HG03521 (cell line): ENCODE measurements around the gene IGSF9B.
"Not testable (repeated sequence)": the region's sequence is repeated elsewhere in the genome, so short reads cannot be mapped to it uniquely, and the experiment has no call there.

Source experiments
- ATAC-seq: cut with Tn5 transposase; IDR thresholded peaks from one replicate; pipeline ENCODE4 v1.9.1; 2021; ENCODE audit warnings: mild to moderate bottlenecking, moderate library complexity; ENCODE audit not compliant: unreplicated experiment

Gene IGSF9B, protein sequence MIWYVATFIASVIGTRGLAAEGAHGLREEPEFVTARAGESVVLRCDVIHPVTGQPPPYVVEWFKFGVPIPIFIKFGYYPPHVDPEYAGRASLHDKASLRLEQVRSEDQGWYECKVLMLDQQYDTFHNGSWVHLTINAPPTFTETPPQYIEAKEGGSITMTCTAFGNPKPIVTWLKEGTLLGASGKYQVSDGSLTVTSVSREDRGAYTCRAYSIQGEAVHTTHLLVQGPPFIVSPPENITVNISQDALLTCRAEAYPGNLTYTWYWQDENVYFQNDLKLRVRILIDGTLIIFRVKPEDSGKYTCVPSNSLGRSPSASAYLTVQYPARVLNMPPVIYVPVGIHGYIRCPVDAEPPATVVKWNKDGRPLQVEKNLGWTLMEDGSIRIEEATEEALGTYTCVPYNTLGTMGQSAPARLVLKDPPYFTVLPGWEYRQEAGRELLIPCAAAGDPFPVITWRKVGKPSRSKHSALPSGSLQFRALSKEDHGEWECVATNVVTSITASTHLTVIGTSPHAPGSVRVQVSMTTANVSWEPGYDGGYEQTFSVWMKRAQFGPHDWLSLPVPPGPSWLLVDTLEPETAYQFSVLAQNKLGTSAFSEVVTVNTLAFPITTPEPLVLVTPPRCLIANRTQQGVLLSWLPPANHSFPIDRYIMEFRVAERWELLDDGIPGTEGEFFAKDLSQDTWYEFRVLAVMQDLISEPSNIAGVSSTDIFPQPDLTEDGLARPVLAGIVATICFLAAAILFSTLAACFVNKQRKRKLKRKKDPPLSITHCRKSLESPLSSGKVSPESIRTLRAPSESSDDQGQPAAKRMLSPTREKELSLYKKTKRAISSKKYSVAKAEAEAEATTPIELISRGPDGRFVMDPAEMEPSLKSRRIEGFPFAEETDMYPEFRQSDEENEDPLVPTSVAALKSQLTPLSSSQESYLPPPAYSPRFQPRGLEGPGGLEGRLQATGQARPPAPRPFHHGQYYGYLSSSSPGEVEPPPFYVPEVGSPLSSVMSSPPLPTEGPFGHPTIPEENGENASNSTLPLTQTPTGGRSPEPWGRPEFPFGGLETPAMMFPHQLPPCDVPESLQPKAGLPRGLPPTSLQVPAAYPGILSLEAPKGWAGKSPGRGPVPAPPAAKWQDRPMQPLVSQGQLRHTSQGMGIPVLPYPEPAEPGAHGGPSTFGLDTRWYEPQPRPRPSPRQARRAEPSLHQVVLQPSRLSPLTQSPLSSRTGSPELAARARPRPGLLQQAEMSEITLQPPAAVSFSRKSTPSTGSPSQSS (N-terminal part only)

DNA sequence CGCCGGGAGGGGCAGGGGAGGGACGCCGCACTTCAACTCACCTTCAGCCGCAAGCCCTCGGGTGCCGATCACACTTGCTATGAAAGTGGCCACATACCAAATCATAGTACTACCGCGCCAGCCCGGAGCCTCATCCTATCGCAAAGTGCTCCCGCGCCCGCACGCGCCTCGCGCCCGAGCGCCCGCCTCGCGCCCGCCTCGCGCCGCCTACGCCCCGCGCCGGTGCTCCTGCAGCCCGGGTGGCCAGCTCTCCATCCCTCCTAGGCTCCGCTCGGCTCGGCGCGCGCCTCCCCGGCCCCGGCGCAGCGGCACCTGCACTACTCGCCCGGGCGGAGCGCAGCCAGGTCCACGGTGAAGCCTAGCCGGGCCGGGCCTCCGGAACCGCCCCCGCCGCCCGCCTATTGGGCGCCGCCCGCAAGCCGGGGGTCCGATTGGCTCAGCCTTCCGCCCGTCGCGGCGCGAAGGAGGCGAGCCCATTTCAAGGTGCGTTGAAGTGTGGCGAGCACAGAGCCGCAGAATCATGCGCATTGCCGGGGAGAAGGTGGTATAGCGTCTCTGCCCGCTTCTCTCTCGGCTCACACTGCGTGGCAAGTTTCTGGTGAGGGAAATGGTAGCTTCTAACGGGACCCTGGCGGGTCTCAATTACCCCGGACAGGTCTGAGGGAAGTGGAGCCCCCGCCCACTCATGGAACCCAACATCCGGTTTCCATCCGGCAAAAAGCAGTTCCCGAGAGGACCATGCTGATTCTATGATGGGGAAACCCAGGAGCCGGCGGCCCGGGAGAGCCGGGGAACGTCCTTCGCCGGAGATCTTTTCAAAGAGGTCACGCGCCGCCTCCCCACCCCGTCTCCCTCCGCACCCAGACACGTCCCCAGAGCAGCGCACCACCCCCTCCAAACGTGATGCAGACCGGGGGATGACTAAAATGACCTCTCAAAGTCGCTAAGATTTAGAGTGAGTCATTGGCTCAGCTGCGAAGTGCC lies at the start of gene IGSF9B:
IGSF9B (minus strand) TSS at position 319 of the 984 bp plus-strand sequence; CDS start at position 105, 214 bp downstream.
- peak; percentile 99 for ATAC-seq

DNA sequence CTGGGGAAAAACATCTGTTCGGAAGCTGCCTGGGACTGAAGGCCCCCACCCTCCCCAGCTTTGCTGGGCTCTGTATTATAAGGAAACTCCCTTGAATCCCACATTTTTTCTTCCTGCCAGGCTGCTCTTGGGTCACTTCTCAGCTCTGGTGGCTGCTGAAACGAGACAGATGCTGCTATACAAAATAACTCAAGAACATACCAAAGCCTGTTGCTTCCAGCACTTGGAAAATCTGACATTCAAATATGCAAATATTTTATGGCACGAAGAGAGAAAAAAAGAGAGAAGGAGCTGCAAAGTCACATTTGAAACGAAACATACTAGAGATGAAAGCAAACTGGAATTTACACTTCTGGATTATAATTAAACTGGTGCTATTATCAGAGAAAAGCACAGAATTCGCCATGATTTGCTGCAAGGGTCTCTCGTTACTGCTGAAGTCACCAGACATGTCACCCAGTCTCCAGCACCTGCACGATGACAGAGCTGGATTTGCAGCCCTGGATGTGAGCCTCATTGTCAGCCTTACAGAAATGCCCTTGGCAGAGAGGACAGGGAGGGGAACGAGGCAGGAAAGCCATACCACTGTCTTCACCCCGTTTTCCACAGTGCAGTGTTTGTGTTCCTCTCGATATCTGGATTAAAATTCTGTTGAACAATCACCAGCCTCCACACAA lies 47.9 kb upstream of the IGSF9B start:
- no peak for ATAC-seq

GRCh38 chr11:134003792-134004495 lies 47.2 kb upstream of the IGSF9B start:
- ATAC-seq, result no peak

GRCh38 chr11:134002819-134003218 lies 46.1 kb upstream of the IGSF9B start:
- ATAC-seq, result not testable (repeated sequence)

DNA sequence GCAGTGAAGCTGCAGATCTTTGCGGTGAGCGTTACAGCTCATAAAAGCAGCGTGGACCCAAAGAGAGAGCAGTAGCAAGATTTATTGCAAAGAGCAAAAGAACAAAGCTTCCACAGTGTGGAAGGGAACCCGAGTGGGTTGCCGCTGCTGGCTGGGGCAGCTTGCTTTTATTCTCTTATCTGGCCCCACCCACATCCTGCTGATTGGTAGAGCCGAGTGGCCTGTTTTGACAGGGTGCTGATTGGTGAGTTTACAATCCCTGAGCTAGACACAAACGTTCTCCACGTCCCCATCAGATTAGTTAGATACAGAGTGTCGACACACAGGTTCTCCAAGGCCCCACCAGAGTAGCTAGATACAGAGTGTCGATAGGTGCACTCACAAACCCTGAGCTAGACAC lies 45.6 kb upstream of the IGSF9B start:
- ATAC-seq, result not testable (repeated sequence)

GRCh38 chr11:134001596-134001995 lies 44.8 kb upstream of the IGSF9B start:
- ATAC-seq, result no peak

GRCh38 chr11:134001088-134001487 lies 44.3 kb upstream of the IGSF9B start:
- ATAC-seq, result no peak

GRCh38 chr11:133999355-133999754 lies 42.6 kb upstream of the IGSF9B start:
- no peak for ATAC-seq

DNA sequence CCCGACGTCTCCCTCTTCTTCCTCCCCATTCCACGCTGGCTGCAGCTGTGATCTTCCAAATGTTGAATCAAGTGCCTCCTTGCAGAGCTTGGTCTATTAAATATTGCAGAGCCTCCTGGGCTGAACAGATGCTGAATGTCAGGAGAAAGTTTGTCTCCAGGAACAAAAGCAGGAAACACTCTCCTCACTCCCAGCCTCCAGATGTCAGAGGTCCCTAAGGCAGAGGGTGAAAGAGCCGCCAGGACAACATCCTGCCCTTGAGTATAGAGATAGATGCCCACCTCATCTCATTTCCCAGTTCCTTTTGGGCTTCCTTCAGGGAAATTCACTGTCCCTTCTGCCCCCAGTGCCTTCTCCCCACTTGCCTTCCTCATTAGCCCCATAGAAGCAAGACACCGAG lies 40.8 kb upstream of the IGSF9B start:
- no peak for ATAC-seq

DNA sequence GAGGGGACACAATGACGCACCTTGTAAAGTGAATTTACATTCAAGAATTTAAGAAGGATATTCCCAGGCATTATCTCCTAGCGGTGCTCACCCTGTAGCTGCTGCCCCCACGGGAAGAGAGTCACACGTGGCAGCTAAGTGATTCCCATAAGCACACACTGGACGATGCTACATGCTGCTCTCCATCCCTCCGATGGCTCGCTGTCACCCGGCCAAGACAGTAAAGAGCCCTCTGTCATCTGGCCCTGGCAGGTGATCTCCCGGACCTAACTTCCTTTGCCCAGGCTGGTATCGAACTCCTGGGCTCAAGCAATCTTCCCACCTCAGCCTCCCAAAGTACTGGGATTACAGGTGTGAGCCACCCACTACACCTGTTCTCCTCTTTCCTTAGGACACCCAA lies 39.9 kb upstream of the IGSF9B start:
- ATAC-seq, result no peak

- no peak for ATAC-seq
Measured at GRCh38 chr11:133995066-133995465, 38.3 kb upstream of the IGSF9B start.

- no peak for ATAC-seq
Measured at GRCh38 chr11:133993921-133994320, 37.2 kb upstream of the IGSF9B start.

DNA sequence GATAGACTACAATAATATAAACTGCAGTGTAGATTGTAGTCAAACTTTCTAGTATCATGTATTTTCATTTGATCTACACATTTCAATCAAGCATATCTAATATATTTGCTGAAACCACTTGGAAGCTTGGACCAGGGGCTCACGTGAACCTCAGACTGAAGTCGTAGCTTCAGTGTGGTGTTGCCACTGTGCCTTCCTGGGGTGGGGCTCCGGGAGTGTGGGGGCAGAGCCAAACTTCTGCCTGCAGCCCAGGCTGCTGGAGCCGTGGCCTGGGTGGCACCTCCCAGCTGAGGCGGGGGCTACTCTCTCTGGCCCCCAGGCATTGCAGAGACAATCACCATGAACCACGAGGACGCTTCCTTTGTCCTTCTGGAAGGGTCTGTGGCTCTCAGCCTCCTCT lies 36.3 kb upstream of the IGSF9B start:
- no peak for ATAC-seq

GRCh38 chr11:133992121-133992520 lies 35.4 kb upstream of the IGSF9B start:
- ATAC-seq, result no peak

DNA sequence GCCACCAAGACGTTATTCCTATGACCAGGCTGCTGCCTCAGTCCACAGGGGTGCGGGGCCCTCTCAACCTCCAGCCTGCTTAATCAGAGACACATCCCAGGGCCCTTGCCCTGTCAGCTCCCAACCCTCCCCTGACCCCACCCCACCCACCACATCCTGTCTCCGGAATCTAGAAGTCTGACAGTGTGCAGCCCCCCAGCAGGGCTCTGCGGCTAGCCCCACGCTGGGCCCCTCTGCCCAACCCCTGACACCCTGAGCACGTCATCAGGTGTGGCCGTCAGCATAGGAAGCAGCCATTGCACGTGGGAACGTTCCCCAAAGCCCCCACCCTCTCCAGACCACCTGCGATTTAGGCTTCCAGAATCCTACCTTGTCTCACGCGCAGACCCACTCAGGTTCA lies 34.3 kb upstream of the IGSF9B start:
- no peak for ATAC-seq

GRCh38 chr11:133990501-133990900 lies 33.7 kb upstream of the IGSF9B start:
- ATAC-seq, result no peak

DNA sequence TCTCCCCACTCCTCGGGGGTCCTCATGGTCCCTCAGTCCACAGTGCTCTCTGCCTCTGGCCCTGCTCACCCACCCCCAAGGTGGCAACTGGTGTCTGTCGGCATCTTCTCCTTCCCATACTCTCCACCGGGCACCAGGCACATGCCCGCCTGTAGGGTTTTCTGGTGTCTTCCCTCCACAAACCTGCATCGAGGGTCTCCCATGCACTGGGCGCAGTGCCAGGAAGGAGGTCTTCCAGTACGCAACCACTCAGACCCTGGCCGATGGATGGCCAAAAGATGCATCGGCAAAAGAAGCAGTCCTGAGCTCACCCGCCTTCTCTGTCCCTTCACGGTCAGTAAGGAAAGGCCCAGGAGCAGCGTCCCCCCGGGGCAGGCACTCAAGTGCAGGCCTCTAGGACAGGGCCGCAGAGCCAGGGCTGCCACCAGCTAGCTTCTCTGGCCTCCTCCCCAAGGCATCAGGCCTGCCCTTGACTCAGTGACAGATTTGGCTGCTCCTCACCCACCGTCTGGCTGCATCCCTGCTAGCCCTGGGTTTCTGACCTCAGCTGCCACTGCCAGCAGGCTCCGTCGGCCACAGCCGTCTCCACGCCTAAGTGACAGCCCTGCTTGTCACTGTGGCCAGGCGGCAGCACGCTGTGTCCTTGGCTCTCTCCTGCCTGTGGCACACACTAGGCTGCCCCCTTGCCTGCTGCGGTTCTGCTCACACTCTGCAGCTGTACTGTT lies 32.1 kb upstream of the IGSF9B start:
- no peak for ATAC-seq

- no peak for ATAC-seq
Measured at GRCh38 chr11:133987171-133987570, 30.4 kb upstream of the IGSF9B start.
